Adrenal gland (tissue), 12 donors: Measurements from ENCODE around the gene IDH3G. TPM values are rescaled to one million over a fixed set of nuclear protein-coding genes. Genes with fewer than 3 reads are reported as not detected.

ENCODE experiments used
- DNase-seq, 7 donors: peaks; one replicate each; pipeline ENCODE4 v3.0.0-alpha.2; 2019 to 2020
- H3K27ac ChIP-seq, 5 donors: fragments of 200-600 bp; sonication (generic) in 4 of 5; 1 replicate in 3 of 5; 2 replicates in 2 of 5; pipeline versions ENCODE4 v1.5.1 to v1.8.0; 2016 to 2020; ENCODE audit warnings: mild to moderate bottlenecking in 1 of 5
- H3K27me3 ChIP-seq: fragments of 200-600 bp; 2 replicates; pipeline ENCODE4 v1.8.0; 2021
- H3K36me3 ChIP-seq, 2 donors: fragments of 200-600 bp; replicated peaks in 1 of 2; 1 replicate in 1 of 2; 2 replicates in 1 of 2; pipeline versions ENCODE4 v1.5.1 to v1.8.0; 2018 to 2022
- H3K4me1 ChIP-seq, 2 donors: fragments of 200-600 bp; replicated peaks in 1 of 2; 1 replicate in 1 of 2; 2 replicates in 1 of 2; pipeline versions ENCODE4 v1.5.1 to v1.8.0; 2018 to 2021
- H3K4me3 ChIP-seq, 4 donors: fragments of 200-600 bp; sonication (generic) in 3 of 4; one replicate each; pipeline ENCODE4 v1.5.1; 2016 to 2018
- H3K9me3 ChIP-seq, 3 donors: fragments of 200-600 bp; sonication (generic) in 1 of 3; replicated peaks in 1 of 3; 1 replicate in 2 of 3; 2 replicates in 1 of 3; pipeline versions ENCODE4 v1.5.1 to v1.8.0; 2016 to 2021
- POLR2A ChIP-seq, 2 donors: fragments of 450-650 bp; IDR thresholded peaks; one replicate each; pipeline ENCODE4 v1.6.1; 2017; ENCODE audit warnings: antibody characterized with exemption in 2 of 2, mild to moderate bottlenecking in 2 of 2, moderate library complexity in 1 of 2
- WGBS, 4 donors: extraction: QIAGEN DNeasy Blood & Tissue Kit in 2 of 4; methylation state at CpG; one replicate each; pipeline versions ENCODE4 v1.1.5 to v1.1.7; 2013 to 2017; 5-methylcytosine and 5-hydroxymethylcytosine counted together
- intact Hi-C, 2 donors: fragments of 100-400 bp; cut with DNase I; formaldehyde crosslinking; loops; one replicate each; pipeline versions ENCODE4 v1.14.1 to v1.15.0; 2022 to 2023
- polyA plus RNA-seq, 3 donors: library from polyadenylated mRNA; stranded (reverse); fragments of 200-250 nt in 2 of 3; fragments of 350-450 nt in 1 of 3; fragmentation: Illumina TruSeq in 1 of 3; extraction: RNeasy Lipid Tissue Mini Kit (QIAGEN cat#74804) in 1 of 3; gene quantifications; one replicate each; pipeline ENCODE4 v1.2.3, GENCODE V29; 2013 to 2014
- total RNA-seq, 9 donors: library from RNA; depleted of rRNA in 4 of 9; stranded (reverse); fragments of >200 nt in 4 of 9; fragments of 120-200 nt in 1 of 9; fragmentation: NEBNext Ultra II Directional in 1 of 9; extraction: Animal tissue kit (Norgen Biotek cat#: 25700) in 1 of 9; gene quantifications; one replicate each; pipeline versions ENCODE4 v1.1.0 to v1.2.4, GENCODE V29; 2013 to 2023
- TF ChIP-seq, protein P1 (sequence below), 6 experiments: fragments of 450-650 bp in 4 of 6; fragments of 200-600 bp in 2 of 6; sonication (generic) in 1 of 6; IDR thresholded peaks; 1 replicate in 5 of 6; 2 replicates in 1 of 6; pipeline versions ENCODE4 v1.5.1 to v1.8.0; 2016 to 2021; ENCODE audit warnings: antibody characterized with exemption in 6 of 6, mild to moderate bottlenecking in 2 of 6, moderate library complexity in 1 of 6
- donor health status: healthy with polysubstance abuse.
- donor health status: Bipolar disorder and iron deficiency.
- donor health status: DM: yes; HTN: yes; CAD: no.
- donor health status: DM: no; HTN: no; CAD: no.
- donor health status: DM: no; HTN: no; CAD: no.
- donor health status: DM: yes; HTN: yes; CAD: no.

The IDH3G gene
- total and polyA plus RNA-seq, 12 donors, result 68.4 to 144 (median 85.2) TPM

DNA sequence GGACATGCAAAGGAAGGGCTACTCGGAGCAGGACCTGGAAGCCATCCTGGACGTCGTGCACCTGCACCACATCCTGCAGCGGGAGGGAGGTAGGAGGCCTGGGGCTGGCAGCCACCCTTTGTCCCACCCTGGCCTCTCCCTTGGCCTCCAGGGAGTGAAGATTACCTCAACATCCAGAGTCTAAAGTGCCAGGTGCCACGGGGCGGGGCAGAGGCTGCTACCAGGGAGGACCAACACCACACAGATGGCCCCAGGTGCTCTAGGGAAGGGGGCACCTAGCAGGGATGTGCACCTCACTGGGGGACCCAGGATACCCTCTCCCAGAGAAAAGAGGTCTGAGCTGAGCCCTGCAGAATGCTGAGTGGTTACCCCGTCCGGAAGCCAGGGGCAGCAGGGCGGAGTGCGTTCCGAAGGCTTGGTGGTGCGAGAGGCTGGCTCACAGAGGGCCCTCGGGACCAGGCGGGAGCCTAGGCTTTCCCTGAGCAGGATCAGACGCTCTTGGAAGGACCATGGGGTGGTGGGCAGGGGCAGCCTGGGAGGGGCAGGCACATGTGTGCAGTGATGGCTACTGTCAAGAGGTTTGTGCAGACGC lies 53.4 kb downstream of the IDH3G start:
- WGBS, 4 donors, result 89 to 92% (median 90%) methylated on average over 6 to 16 of the region's 16 CpGs
- H3K27ac ChIP-seq, result no peak overlapping the region

DNA sequence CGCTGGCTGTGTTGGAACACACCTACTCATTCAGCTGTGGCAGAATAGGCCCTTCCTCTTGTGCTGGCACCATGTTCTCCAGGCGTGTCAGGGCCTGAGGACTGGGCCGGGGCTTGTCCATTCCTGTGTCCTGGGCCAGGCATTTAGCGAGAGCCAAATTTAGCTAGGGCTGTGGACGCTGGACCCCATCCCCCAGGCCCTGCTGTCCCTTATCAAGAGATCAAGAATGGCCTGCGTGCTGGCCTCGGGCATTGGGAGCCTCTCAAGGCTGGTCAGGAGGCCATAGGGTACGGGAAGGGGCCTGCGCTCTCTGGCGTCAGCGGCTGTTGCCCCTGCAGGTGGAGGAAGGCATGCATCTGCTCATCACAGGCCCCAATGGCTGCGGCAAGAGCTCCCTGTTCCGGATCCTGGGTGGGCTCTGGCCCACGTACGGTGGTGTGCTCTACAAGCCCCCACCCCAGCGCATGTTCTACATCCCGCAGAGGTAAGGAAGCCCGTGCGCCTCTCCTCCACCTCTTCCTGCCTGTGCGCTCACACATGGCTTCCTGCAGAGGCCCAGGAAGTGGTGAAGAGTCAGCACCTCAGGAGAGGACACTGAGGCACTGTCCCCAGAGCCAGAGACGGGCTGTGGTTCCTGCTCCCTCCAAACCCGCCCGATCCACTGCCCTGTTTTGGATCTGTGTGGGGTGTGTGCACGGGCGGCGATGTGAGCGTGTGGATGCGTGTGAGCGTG lies 54.3 kb downstream of the IDH3G start:
- no peaks in the 10 kb centered on the region for H3K27me3 ChIP-seq
- no peak overlapping the region for H3K27ac ChIP-seq
- TF ChIP-seq POLR2A (IDR thresholded peaks at IDR 0.05), result no peak
- TF ChIP-seq, protein P1, sequence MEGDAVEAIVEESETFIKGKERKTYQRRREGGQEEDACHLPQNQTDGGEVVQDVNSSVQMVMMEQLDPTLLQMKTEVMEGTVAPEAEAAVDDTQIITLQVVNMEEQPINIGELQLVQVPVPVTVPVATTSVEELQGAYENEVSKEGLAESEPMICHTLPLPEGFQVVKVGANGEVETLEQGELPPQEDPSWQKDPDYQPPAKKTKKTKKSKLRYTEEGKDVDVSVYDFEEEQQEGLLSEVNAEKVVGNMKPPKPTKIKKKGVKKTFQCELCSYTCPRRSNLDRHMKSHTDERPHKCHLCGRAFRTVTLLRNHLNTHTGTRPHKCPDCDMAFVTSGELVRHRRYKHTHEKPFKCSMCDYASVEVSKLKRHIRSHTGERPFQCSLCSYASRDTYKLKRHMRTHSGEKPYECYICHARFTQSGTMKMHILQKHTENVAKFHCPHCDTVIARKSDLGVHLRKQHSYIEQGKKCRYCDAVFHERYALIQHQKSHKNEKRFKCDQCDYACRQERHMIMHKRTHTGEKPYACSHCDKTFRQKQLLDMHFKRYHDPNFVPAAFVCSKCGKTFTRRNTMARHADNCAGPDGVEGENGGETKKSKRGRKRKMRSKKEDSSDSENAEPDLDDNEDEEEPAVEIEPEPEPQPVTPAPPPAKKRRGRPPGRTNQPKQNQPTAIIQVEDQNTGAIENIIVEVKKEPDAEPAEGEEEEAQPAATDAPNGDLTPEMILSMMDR (IDR thresholded peaks at IDR 0.05), result no peak
- no peak for DNase-seq
- H3K36me3 ChIP-seq, result no peaks in the 10 kb centered on the region
- intact Hi-C loops, result no loop called here
- WGBS, 4 donors, result 87 to 97% (median 93%) methylated on average over 7 to 29 of the region's 29 CpGs
- H3K4me1 ChIP-seq, result peaks cover 0 to 5% of the 10 kb centered on the region in 2 donors
- H3K4me3 ChIP-seq, result no peak overlapping the region
- H3K9me3 ChIP-seq, result no peaks in the 10 kb centered on the region

More for the DNA sequence above, 53.4 kb downstream of the IDH3G start:
- no peaks in the 10 kb centered on the region for H3K27me3 ChIP-seq
- TF ChIP-seq, protein P1 (IDR thresholded peaks at IDR 0.05), result no peak
- TF ChIP-seq POLR2A (IDR thresholded peaks at IDR 0.05), result no peak
- H3K9me3 ChIP-seq, result no peaks in the 10 kb centered on the region
- H3K36me3 ChIP-seq, result no peaks in the 10 kb centered on the region
- intact Hi-C loops, result no loop called here
- peaks cover 0 to 5% of the 10 kb centered on the region in 2 donors for H3K4me1 ChIP-seq
- H3K4me3 ChIP-seq, result no peak overlapping the region
- no peak for DNase-seq

DNA sequence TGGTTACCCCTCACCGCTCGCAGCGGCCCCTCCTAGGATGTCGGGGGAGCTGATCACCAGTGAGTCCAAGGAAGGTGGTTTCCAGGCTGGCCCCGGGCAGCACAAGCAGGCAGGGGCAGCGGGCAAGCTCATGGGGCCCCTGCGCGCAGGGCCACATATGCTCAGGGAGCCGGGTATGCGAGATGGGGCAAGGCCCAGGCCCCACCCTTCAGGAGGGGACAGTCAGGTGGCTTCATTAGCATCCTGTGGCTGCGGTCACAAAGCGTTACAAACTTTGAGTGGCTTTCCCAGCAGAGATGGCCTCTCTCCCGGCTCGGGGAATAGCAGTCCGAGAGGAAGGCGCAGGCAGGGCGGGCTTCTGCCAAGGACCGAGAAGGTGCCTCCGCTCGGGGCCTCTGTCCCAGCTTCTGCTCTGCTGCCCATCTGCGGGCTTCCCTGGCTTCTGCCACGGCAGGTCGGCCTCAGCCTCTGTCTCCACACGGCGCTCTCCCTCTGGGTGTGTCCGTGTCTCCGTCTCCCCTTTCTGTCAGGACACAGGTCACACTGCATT lies 56.0 kb downstream of the IDH3G start:
- no peak overlapping the region for H3K4me3 ChIP-seq
- no peaks in the 10 kb centered on the region for H3K36me3 ChIP-seq
- no peak for TF ChIP-seq POLR2A (IDR thresholded peaks at IDR 0.05)
- WGBS, 4 donors, result 91 to 100% (median 95%) methylated on average over 3 to 23 of the region's 27 CpGs
- H3K9me3 ChIP-seq, result no peaks in the 10 kb centered on the region
- H3K27ac ChIP-seq, result no peak overlapping the region
- intact Hi-C loops, result no loop called here
- peaks cover 0 to 5% of the 10 kb centered on the region in 2 donors for H3K4me1 ChIP-seq
- no peak for DNase-seq
- H3K27me3 ChIP-seq, result no peaks in the 10 kb centered on the region

DNA sequence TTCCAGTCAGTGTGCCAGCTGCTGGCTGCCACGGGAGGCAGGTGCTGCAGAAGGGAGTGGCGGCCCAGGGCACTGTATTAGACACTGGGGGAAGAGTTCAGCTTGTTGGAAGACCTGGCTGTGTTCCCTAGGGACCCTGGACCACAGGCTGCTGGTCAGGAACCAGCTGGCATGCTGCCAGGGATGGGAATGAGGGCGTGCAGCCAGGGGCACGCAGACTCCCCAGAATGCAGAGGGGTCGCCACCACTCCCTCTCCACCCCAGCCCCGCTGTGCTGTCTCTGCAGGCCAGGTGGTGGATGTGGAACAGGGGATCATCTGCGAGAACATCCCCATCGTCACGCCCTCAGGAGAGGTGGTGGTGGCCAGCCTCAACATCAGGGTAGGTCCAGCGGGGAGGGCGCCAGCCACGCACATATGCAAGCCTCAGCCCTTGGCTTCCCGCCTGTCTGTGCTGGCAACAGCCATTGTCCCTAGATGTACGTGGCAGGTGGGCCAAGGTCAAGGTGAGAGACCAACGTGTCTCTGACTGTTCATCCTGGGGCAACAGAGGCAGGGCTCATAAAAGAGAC lies 57.2 kb downstream of the IDH3G start:
- Histone ChIP-seq H3K9me3 (no peaks in the 10 kb centered on the region), H3K4me1 (peaks cover 2 to 4% of the 10 kb centered on the region in 2 donors), H3K4me3 (no peak overlapping the region), H3K36me3 (no peaks in the 10 kb centered on the region), H3K27ac (no peak overlapping the region), H3K27me3 (no peaks in the 10 kb centered on the region)
- intact Hi-C loops, result no loop called here
- 66 to 80% (median 75%) methylated on average over 1 to 15 of the region's 15 CpGs for WGBS, 4 donors
- TF ChIP-seq, protein P1 (IDR thresholded peaks at IDR 0.05), result no peak
- TF ChIP-seq POLR2A (IDR thresholded peaks at IDR 0.05), result no peak
- no peak for DNase-seq
